Iris pigment epithelial cell (primary cell): ENCODE data around the gene CLTCL1.

Source experiments
- DNase-seq: peaks from one replicate; pipeline ENCODE4 v3.0.0-alpha.2; 2011; ENCODE audit warnings: low read depth

CLTCL1 gene

GRCh38 chr22:19195796-19196731 is 95.5 kb downstream of the CLTCL1 start:
- no peak for DNase-seq

- no peak for DNase-seq
These were observed 96.6 kb downstream of the CLTCL1 start for GRCh38 chr22:19194766-19195536.

- no peak for DNase-seq
These were observed 97.6 kb downstream of the CLTCL1 start for GRCh38 chr22:19193879-19194278.

- DNase-seq, result no peak
These were observed 103.6 kb downstream of the CLTCL1 start for GRCh38 chr22:19187716-19188563.

GRCh38 chr22:19184276-19184997 is 107.1 kb downstream of the CLTCL1 start:
- no peak for DNase-seq

GRCh38 chr22:19183216-19183615 is 108.3 kb downstream of the CLTCL1 start:
- DNase-seq, result no peak

- no peak for DNase-seq
These were observed 108.9 kb downstream of the CLTCL1 start for GRCh38 chr22:19182472-19183157.

- DNase-seq, result no peak
These were observed 109.6 kb downstream of the CLTCL1 start for GRCh38 chr22:19181786-19182471.

- DNase-seq, result no peak
These were observed 110.6 kb downstream of the CLTCL1 start for GRCh38 chr22:19180740-19181410.

- DNase-seq, result no peak
These were observed 111.3 kb downstream of the CLTCL1 start for GRCh38 chr22:19180234-19180633.

- peak; percentile 91 for DNase-seq
These were observed 111.9 kb downstream of the CLTCL1 start for GRCh38 chr22:19179497-19180048.

GRCh38 chr22:19178657-19179496 is 112.6 kb downstream of the CLTCL1 start, which contains the start of gene SLC25A1:
SLC25A1 (minus strand) TSS chr22:19178736; CDS start chr22:19178673, 63 bp downstream.
- peak; percentile 82 for DNase-seq

GRCh38 chr22:19178065-19178656 is 113.4 kb downstream of the CLTCL1 start:
- peak; percentile 30 for DNase-seq

GRCh38 chr22:19177164-19178064 is 114.1 kb downstream of the CLTCL1 start:
- no peak for DNase-seq

GRCh38 chr22:19176732-19177131 is 114.8 kb downstream of the CLTCL1 start:
- DNase-seq, result no peak

GRCh38 chr22:19176175-19176643 is 115.3 kb downstream of the CLTCL1 start:
- no peak for DNase-seq
